GM08714 (cell line): ENCODE results near the gene EFL1.

ENCODE experiments used
- H3K4me3 ChIP-seq: fragments of 200-500 bp; sonication (Bioruptor generic); 2 replicates; pipeline ENCODE4 v1.5.1; 2014; ENCODE audit warnings: mild to moderate bottlenecking, low read length, inconsistent platforms
- ZNF274 ChIP-seq: IDR thresholded peaks from 2 replicates; pipeline ENCODE4 v1.6.1; 2012; ENCODE audit warnings: mild to moderate bottlenecking, low read depth, low read length

EFL1 gene

GRCh38 chr15:82130248-82130647 lies 132.3 kb downstream of the EFL1 start:
- no peak for TF ChIP-seq ZNF274
- no peak overlapping the region for H3K4me3 ChIP-seq

DNA sequence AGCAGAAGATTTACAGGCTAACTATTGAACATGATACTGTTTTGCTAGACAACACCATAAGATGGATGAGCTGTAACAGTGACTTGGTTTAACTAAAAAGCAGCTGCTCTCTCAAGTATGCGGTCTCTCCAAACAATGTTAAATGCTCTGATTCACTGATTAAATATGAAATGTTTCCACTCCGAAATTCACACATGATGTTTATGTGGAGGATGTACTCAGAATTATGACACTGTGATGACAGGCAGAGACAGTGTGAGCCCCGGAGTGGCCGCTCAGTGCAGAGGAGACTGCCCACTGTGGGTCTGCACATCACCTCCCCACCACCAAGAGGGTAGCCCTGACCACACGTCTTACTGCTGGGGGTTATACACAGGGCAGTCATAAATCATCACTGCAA lies 132.8 kb downstream of the EFL1 start:
- no peak overlapping the region for H3K4me3 ChIP-seq
- no peak for TF ChIP-seq ZNF274

DNA sequence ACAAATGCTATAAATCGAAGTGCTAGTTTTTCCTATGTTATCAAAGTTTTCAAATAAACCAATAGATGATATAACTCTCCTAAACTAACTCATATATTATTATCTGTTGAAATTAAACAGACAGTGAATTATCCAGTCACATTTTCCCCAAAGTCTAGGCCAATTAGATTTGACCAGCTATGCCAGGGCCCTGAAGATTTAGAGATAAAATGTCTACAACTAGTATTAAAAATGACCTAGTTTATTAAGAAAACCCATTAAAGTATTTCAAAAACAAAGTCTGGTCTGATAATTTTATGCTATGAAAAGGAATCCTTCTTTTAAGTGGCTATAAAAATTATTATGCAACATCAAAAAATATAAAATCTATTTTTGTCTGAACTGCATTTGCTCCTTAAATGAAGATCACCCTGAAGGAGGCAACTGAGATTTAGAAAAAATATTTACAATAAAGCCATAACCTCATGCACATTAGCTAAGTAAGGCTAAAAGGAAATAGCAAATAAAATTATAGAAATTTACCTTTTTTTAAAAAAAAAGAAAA lies 133.3 kb downstream of the EFL1 start:
- H3K4me3 ChIP-seq = no peak overlapping the region
- TF ChIP-seq ZNF274 = no peak

- no peak for TF ChIP-seq ZNF274
- no peak overlapping the region for H3K4me3 ChIP-seq
Measured at GRCh38 chr15:82128401-82129148, 134.0 kb downstream of the EFL1 start.

GRCh38 chr15:82127581-82127980 lies 135.0 kb downstream of the EFL1 start:
- no peak for TF ChIP-seq ZNF274
- H3K4me3 ChIP-seq = no peak overlapping the region

GRCh38 chr15:82126346-82126745 lies 136.2 kb downstream of the EFL1 start:
- TF ChIP-seq ZNF274 = no peak

DNA sequence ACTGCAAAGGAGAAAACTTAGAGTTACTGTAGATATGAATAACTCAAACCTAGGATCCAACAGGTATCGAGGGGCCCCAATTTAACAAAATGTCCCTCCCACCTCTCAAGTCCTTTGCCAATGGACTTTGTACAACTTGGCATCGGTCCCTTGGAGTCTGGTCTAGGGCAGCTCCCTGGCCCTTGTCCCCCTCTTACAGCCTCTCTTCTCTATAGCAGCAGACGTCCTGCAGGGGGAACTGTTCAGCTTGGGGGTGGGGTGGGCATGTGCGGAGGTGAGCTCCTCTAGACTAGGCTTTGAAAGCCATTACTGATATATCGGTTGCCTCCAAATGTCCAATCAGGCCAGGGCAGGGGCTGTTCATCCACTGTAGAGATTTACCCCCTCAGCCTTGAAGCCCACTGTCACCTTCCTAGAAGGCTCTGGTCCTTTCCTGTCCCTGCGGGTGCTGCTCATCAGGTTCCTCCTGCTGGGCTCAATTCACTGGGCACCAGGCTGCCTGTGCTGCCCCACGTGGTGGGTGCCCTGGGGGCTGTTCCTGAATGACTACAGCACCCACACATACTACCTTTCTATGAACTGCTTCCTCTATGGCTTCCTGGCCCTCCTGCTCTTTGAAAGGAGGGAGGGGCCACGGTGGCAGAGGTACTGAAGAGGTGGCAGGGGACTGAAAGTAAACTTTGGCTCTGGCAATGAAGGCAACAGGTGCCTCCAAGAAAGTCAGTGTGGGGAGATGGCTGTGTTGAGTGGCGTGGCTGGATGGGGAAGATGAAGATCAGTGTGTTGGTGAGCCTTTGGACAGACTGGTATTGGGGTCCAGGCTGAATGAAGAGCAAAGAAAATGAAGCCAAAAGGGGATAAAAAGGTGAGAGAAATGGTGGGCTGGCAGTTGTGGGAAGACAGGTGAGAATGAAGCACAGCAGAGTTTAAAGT lies 137.9 kb downstream of the EFL1 start:
- H3K4me3 ChIP-seq = no peak overlapping the region
- TF ChIP-seq ZNF274 = no peak

More at GRCh38 chr15:82126346-82126745, 136.2 kb downstream of the EFL1 start:
- H3K4me3 ChIP-seq = no peak overlapping the region

GRCh38 chr15:82122746-82123400 lies 139.7 kb downstream of the EFL1 start:
- H3K4me3 ChIP-seq = no peak overlapping the region

DNA sequence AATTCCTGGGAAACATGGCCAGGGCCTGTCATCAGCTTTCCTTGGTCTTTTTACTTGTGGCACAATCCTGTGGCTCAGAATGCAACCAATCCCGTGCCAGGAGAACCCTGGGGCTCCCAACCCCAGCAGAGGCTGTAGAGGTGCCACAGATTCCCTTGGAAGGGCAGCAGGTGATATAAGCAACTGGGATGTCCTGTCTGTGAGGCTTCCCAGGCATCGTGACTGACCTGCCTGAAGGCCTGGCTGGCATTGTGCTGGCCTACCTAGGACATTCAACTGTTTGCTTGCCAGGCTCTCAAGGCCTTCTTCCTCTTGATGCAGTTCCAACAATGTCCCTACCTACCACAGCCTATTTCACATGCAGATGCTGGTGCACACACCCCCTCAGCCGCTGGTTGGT lies 144.5 kb downstream of the EFL1 start:
- TF ChIP-seq ZNF274 = no peak
- H3K4me3 ChIP-seq = no peak overlapping the region

More at GRCh38 chr15:82122746-82123400, 139.7 kb downstream of the EFL1 start:
- no peak for TF ChIP-seq ZNF274

DNA sequence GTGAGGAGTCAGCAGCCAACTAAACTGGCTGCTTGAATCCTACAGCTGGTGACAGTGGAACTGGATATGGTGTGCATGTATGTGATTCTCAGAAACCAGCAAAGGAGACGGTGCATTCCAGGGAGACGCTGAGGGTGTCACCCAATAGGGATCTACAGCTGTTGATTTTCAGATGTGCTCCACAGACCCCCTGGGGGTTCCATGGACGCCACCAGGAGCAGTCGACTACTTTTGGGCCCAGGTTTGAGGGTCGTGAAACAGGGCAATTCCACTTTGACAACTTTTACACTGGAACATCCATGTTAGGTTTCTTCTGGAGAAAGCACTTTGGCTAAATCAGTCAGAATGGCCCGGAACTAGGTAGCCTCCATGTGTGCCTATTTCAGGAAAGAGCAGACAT lies 145.2 kb downstream of the EFL1 start:
- no peak overlapping the region for H3K4me3 ChIP-seq
- no peak for TF ChIP-seq ZNF274

- H3K4me3 ChIP-seq = no peak overlapping the region
- no peak for TF ChIP-seq ZNF274
Measured at GRCh38 chr15:82114660-82115059, 147.9 kb downstream of the EFL1 start.

GRCh38 chr15:82113106-82113715 lies 149.3 kb downstream of the EFL1 start:
- H3K4me3 ChIP-seq = no peak overlapping the region
- TF ChIP-seq ZNF274 = no peak

DNA sequence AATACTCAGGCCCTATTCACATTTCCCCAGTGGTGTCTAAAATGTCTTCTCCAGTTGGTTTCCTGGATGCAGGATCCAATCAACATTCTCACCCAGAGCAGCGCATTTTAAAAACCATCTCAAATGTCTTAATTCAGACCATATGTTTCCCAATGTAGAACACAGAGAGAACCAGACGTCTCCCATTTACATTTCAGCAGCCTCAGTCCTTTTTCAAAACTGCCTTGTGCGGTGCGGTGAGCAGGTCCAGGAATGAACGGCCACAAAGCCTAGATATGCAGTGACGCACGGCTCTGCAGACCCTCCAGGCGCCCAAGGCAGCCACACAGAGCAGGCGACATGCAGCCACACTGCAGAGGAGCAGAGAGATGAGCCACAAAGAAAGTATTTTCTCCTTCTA lies 150.6 kb downstream of the EFL1 start:
- no peak for TF ChIP-seq ZNF274
- H3K4me3 ChIP-seq = no peak overlapping the region

DNA sequence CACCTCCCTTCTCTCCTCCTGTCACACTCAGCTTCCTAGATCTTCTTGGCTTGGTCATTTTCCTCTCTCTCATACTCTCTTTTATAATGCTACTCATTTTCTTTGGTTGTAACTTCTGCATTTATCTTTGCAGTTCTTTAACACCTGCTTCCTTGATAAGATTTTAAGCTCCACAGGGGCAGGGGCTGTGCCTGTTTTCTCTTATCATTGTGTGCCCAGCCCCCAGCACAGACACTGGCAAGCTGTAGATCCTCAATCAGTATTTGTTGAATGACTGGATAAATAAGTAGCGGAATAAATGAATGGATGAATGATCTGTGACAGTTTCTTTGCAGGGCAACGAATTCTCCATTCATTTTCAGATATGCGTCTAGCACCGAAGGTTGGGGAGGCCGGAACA lies 152.4 kb downstream of the EFL1 start:
- H3K4me3 ChIP-seq = no peak overlapping the region
- no peak for TF ChIP-seq ZNF274
